ENCODE measurements around the gene MRAS. TPM values are rescaled to one million over a fixed set of nuclear protein-coding genes. Genes with fewer than 3 reads are reported as not detected.
"Not testable (repeated sequence)": the region's sequence is repeated elsewhere in the genome, so short reads cannot be mapped to it uniquely, and the experiment has no call there.

Gene MRAS
- total RNA-seq, 4 donors from 2014 or later: 13.8 to 83.0 (median 46.8) TPM

DNA sequence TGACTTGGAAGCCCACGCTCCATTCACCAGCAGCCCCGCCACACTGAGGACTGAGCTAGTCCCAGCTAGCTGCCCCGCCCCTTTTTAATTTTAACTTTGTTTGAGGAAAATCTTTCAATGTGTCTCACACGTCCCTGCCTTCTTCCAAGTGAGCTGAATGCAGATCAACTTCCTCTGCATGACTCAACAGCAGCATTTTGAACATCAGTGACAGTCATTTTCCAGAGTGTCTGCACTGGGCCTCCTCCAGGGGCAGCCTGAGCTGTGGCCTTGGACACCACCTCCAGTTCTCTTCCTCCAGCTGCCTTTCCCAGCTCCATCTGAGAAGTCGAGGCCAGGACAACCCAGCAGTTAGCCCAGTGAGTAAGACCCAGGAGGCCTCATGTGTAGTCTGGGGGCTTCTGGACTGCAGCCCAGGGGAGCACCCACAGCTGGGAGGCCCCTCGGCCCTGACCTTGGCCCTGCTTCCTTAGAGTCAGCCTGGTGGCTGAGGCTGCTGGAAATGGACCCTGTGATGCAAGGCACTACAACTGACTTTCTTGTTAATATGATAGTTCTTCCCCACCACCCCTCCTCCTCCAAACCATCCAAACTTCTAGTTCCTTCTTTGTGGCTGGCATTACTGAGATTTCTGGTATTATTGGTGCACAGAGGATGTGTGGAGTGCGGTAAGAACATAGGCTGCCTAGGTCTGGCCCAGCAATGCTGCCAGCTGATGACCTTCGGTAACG, 64.6 kb downstream of the MRAS start:
- Histone ChIP-seq H3K9me3 (no peaks in the 10 kb centered on the region), H3K4me1 (no peaks in the 10 kb centered on the region), H3K27ac (no peak overlapping the region), H3K27me3 (no peaks in the 10 kb centered on the region), H3K4me3 (no peak overlapping the region), H3K36me3 (no peaks in the 10 kb centered on the region)
- no peak for DNase-seq
- intact Hi-C loops (cut with DNase I; ENCODE audit: low total_unique reads): no loop called here
- no peak for TF ChIP-seq POLR2A (IDR thresholded peaks at IDR 0.05)
- no peak for TF ChIP-seq CTCF (IDR thresholded peaks at IDR 0.05)

DNA sequence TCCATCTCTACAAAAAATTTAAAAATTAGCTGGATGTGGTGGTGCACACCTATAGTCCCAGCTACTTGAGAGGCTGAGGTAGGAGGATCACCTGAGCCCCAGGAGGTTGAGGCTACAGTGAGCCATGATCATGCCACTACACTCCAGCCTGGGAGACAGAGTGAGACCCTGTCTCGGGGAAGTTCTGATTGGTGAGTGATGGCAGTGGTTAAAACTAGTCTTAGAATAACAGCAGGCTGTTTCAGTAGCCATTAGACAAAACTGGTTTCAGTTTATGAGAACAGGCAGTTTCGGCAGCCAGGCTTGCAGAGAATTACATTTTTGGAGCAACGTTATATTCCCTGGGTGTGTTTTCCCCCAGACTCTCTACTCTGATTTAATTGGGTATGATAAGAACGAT, 67.9 kb downstream of the MRAS start:
- H3K4me3 ChIP-seq; H3K9me3 ChIP-seq; H3K27ac ChIP-seq; DNase-seq; intact Hi-C loops (cut with DNase I; ENCODE audit: low total_unique reads); H3K27me3 ChIP-seq; H3K4me1 ChIP-seq; H3K36me3 ChIP-seq: not testable (repeated sequence)

DNA sequence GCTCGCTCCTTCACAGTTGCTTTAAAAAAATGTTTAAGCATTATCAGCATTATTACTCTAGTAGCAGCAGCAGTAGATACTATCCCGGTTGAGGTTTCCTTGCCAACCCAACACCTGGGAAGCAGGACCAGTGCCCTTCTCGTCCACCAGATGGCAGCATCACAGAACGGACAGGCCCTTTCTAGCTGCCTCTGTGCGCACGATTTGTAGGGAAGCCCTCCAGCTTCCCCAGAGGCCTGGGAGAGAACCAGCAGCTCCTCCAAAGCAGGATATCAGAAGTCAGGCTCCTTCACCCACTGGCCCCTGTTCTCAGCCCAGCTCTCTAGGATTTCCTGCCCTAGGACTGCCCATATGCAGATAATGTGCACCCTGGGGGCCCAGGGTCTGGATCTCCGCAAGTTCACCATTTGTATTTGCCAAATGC, 69.2 kb downstream of the MRAS start:
- peak; percentile 79 to 81 for DNase-seq

GRCh38 chr3:138418601-138419206, 70.3 kb downstream of the MRAS start:
- no peak overlapping the region for H3K27ac ChIP-seq
- no peaks in the 10 kb centered on the region for H3K36me3 ChIP-seq
- intact Hi-C loops (cut with DNase I; ENCODE audit: low total_unique reads): no loop called here
- no peaks in the 10 kb centered on the region for H3K4me1 ChIP-seq
- H3K27me3 ChIP-seq: no peaks in the 10 kb centered on the region
- H3K9me3 ChIP-seq: no peaks in the 10 kb centered on the region
- DNase-seq: no peak
- no peak overlapping the region for H3K4me3 ChIP-seq
- TF ChIP-seq POLR2A (IDR thresholded peaks at IDR 0.05): no peak
- TF ChIP-seq CTCF (IDR thresholded peaks at IDR 0.05): no peak

More for the DNA sequence above, 69.2 kb downstream of the MRAS start:
- intact Hi-C loops (cut with DNase I; ENCODE audit: low total_unique reads): no loop called here
- TF ChIP-seq CTCF (IDR thresholded peaks at IDR 0.05) (peak; percentile 75 to 91 (median 87)), POLR2A (IDR thresholded peaks at IDR 0.05) (no peak)
- Histone ChIP-seq H3K27me3 (no peaks in the 10 kb centered on the region), H3K9me3 (no peaks in the 10 kb centered on the region), H3K4me1 (no peaks in the 10 kb centered on the region), H3K36me3 (no peaks in the 10 kb centered on the region), H3K27ac (no peak overlapping the region), H3K4me3 (no peak overlapping the region)

DNA sequence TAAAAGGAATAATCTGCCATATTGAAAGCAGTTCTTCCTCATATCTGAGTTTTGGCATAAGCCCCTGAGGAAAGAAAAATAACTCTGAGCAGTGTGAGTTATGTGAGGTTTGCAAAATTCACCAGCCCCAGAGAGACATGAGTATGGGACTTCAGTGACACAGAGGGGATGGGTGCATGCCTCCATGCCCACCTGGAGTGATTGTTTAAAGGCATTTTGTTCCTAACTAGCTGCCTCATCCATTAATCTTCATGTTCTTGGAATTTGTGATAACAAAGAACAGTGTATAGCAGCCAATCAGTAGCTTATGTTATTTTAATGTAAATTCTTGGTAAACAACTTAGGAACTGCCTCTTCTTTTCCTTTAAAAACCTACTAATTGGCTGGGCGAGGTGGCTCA, 74.9 kb downstream of the MRAS start:
- TF ChIP-seq CTCF (IDR thresholded peaks at IDR 0.05): no peak
- no peak for TF ChIP-seq POLR2A (IDR thresholded peaks at IDR 0.05)

More for the DNA sequence above, 74.9 kb downstream of the MRAS start:
- intact Hi-C loops (cut with DNase I; ENCODE audit: low total_unique reads): no loop called here
- Histone ChIP-seq H3K4me1 (no peaks in the 10 kb centered on the region), H3K27me3 (no peaks in the 10 kb centered on the region), H3K4me3 (no peak overlapping the region), H3K27ac (no peak overlapping the region), H3K9me3 (no peaks in the 10 kb centered on the region), H3K36me3 (no peaks in the 10 kb centered on the region)
- DNase-seq: no peak
